ENCODE results near the gene ACY1. TPM values are rescaled to one million over a fixed set of nuclear protein-coding genes. Genes with fewer than 3 reads are reported as not detected.
A peak's percentile ranks its signal among the peaks of the same experiment; 100 is the strongest.

The ACY1 gene
- total and polyA plus RNA-seq, 4 experiments from 2014 or later, result 7.7 to 14.9 (median 9.9) TPM

DNA sequence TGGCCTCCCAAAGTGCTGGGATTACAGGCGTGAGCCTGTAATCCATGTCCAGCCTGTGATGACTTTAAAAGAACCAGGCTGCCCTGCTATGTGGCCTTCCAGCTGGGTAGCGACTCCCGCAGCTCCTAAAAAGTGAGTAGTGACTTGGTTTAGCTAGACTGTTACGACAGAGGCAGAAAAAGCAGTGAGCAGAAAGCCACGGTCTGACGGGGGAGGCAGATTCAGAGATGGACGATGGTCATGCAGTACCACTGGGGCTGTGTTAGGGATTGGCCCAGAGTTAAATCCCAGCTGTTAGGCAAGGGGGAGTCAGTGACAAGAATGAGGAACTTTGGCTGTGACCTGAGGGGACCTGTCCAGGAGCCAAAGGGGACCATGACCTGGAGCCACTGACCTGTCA, 15.4 kb downstream of the ACY1 start:
- peaks cover 16 to 31% (median 22%) of the 10 kb centered on the region in 4 donors for H3K4me1 Mint-ChIP-seq
- intact Hi-C loops (cut with micrococcal nuclease), result loop anchor here (5.0 kb wide), 1 partner anchor 496 kb away; the partner anchor contains the start of gene DCAF1
- no peaks in the 10 kb centered on the region for H3K27me3 Mint-ChIP-seq
- no peak overlapping the region for H3K4me3 Mint-ChIP-seq
- H3K4me1 ChIP-seq (ENCODE audit: insufficient read depth, low read length), result peaks cover 31% of the 10 kb centered on the region
- ChIA-PET POLR2A (ENCODE audit: partially characterized antibody) (interaction anchor here (1.4 kb wide), 1 partner anchor 54 kb away, joined by 3 read pairs; no protein-coding TSS in a partner anchor), CTCF (ENCODE audit: partially characterized antibody) (interaction anchor here (1.0 to 1.4 kb wide), 2 partner anchors 56 to 146 kb away, joined by 3 to 7 read pairs; no protein-coding TSS in a partner anchor)
- H3K27me3 ChIP-seq (ENCODE audit: insufficient read depth, low read length), result no peaks in the 10 kb centered on the region
- H3K9me3 ChIP-seq (ENCODE audit: control insufficient read depth in 1 of 2, low read length in 2 of 2), result no peaks in the 10 kb centered on the region
- no peak for DNase-seq
- H3K27ac ChIP-seq (ENCODE audit: low read depth, low read length), result no peak overlapping the region
- peaks cover 12% of the 10 kb centered on the region for H3K36me3 ChIP-seq (ENCODE audit: insufficient read depth, low read length)
- peaks cover 14 to 18% of the 10 kb centered on the region in 2 donors for H3K36me3 Mint-ChIP-seq
- no peak overlapping the region for H3K4me3 ChIP-seq (ENCODE audit: low read length in 2 of 2)
- H3K27ac Mint-ChIP-seq, result no peak overlapping the region
- no peaks in the 10 kb centered on the region for H3K9me3 Mint-ChIP-seq

DNA sequence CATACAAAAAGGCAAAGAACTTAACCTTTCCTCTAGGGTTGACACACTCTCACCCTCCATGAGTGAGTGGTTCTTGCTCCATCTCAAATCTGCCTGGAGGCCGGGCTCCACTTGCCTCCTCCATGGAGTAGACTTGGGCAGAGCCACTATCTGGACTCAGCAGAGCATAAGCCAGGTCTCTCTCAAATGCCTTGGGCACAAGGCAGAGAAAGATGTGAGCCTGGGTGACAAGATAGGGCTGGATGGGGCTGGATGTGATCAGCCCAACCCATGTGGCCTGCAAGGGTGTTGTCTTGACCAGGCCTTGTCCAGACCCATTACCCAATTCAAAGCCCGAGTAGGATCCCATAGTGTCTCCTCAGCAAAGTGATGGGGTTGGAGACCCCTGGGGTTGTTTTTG, 16.5 kb downstream of the ACY1 start:
- no peak overlapping the region for H3K27ac Mint-ChIP-seq
- H3K4me1 ChIP-seq (ENCODE audit: insufficient read depth, low read length), result peaks cover 21% of the 10 kb centered on the region
- H3K36me3 Mint-ChIP-seq, result peaks cover 4 to 7% of the 10 kb centered on the region in 2 donors
- ChIA-PET CTCF (ENCODE audit: partially characterized antibody) (interaction anchor here (0.6 to 10.6 kb wide), 4 partner anchors 55 to 588 kb away, joined by 3 to 147 read pairs (median 114); partner anchors contain the start of gene DUSP7), POLR2A (ENCODE audit: partially characterized antibody) (no interaction called here)
- no peaks in the 10 kb centered on the region for H3K27me3 ChIP-seq (ENCODE audit: insufficient read depth, low read length)
- peaks cover 9 to 20% (median 13%) of the 10 kb centered on the region in 4 donors for H3K4me1 Mint-ChIP-seq
- intact Hi-C loops (cut with micrococcal nuclease), result loop anchor here (5.0 kb wide), 2 partner anchors 337 to 498 kb away; partner anchors contain the start of gene DCAF1
- no peaks in the 10 kb centered on the region for H3K9me3 ChIP-seq (ENCODE audit: control insufficient read depth in 1 of 2, low read length in 2 of 2)
- H3K36me3 ChIP-seq (ENCODE audit: insufficient read depth, low read length), result peaks cover 2% of the 10 kb centered on the region
- H3K9me3 Mint-ChIP-seq, result no peaks in the 10 kb centered on the region
- no peak overlapping the region for H3K4me3 Mint-ChIP-seq
- H3K4me3 ChIP-seq (ENCODE audit: low read length in 2 of 2), result no peak overlapping the region
- no peak overlapping the region for H3K27ac ChIP-seq (ENCODE audit: low read depth, low read length)
- DNase-seq, result no peak
- no peaks in the 10 kb centered on the region for H3K27me3 Mint-ChIP-seq

DNA sequence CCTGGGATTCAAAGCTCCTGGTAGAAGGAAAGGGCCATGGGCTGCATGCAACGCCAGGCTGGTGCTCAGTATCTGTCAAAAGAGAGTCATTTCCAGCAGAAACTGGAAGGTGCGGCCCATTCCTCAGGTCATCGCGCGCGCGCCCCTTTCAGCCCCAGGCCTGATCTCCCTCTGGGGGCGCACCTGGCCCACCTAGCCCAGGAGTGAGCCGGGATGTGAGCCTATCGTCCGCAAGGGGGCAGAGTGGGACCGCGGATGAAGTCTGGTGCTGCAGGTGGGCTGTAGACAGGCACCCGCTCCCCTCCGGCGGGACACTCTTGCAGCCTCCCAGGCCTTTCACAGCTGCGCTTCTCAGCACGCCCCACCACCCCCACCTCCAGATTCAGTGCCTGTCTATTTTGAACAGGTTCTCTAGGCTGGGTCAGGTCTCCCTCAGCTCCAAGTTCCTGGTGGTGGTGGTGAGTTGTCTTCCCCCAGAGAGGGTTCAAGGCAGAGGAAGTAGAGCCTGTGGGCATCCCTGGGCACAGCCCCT, 18.2 kb downstream of the ACY1 start:
- no peaks in the 10 kb centered on the region for H3K36me3 Mint-ChIP-seq
- DNase-seq, result peak; percentile 81 to 86 (median 84)
- Histone ChIP-seq H3K27me3 (ENCODE audit: insufficient read depth, low read length) (no peaks in the 10 kb centered on the region), H3K4me1 (ENCODE audit: insufficient read depth, low read length) (peaks cover 21% of the 10 kb centered on the region), H3K27ac (ENCODE audit: low read depth, low read length) (no peak overlapping the region), H3K4me3 (ENCODE audit: low read length in 2 of 2) (no peak overlapping the region), H3K36me3 (ENCODE audit: insufficient read depth, low read length) (no peaks in the 10 kb centered on the region), H3K9me3 (ENCODE audit: control insufficient read depth in 1 of 2, low read length in 2 of 2) (no peaks in the 10 kb centered on the region)
- ChIA-PET CTCF (ENCODE audit: partially characterized antibody) (interaction anchor here (0.6 to 10.6 kb wide), 21 partner anchors 9 to 446 kb away, joined by 3 to 147 read pairs (median 4); partner anchors contain the start of genes DUSP7, PARP3 and RRP9), POLR2A (ENCODE audit: partially characterized antibody) (interaction anchor here (0.7 to 2.5 kb wide), 7 partner anchors 9 to 143 kb away, joined by 3 to 14 read pairs (median 6); partner anchors contain the start of gene DUSP7)
- H3K4me3 Mint-ChIP-seq, result peak overlapping the region in 5 of 8 donors; percentile 4 to 26 (median 8)
- no peaks in the 10 kb centered on the region for H3K9me3 Mint-ChIP-seq
- H3K27ac Mint-ChIP-seq, result peak overlapping the region in 4 of 7 donors; percentile 46 to 80 (median 60)
- H3K4me1 Mint-ChIP-seq, result peaks cover 3 to 22% (median 12%) of the 10 kb centered on the region in 4 donors
- intact Hi-C loops (cut with micrococcal nuclease), result loop anchor here (1.0 to 5.0 kb wide), 6 partner anchors 56 to 446 kb away; partner anchors contain the start of gene PARP3
- no peaks in the 10 kb centered on the region for H3K27me3 Mint-ChIP-seq

- Mint-ChIP-seq H3K9me3 (no peaks in the 10 kb centered on the region), H3K36me3 (no peaks in the 10 kb centered on the region), H3K27ac (peak overlapping the region in 1 of 7 donors; percentile 84), H3K27me3 (no peaks in the 10 kb centered on the region), H3K4me1 (peaks cover 3 to 22% (median 12%) of the 10 kb centered on the region in 4 donors), H3K4me3 (no peak overlapping the region)
- Histone ChIP-seq H3K4me1 (ENCODE audit: insufficient read depth, low read length) (peaks cover 22% of the 10 kb centered on the region), H3K4me3 (ENCODE audit: low read length in 2 of 2) (no peak overlapping the region), H3K9me3 (ENCODE audit: control insufficient read depth in 1 of 2, low read length in 2 of 2) (no peaks in the 10 kb centered on the region), H3K27ac (ENCODE audit: low read depth, low read length) (no peak overlapping the region), H3K27me3 (ENCODE audit: insufficient read depth, low read length) (no peaks in the 10 kb centered on the region), H3K36me3 (ENCODE audit: insufficient read depth, low read length) (no peaks in the 10 kb centered on the region)
- intact Hi-C loops (cut with micrococcal nuclease), result loop anchor here (5.0 kb wide), 1 partner anchor 335 kb away; no protein-coding TSS in a partner anchor
- ChIA-PET CTCF (ENCODE audit: partially characterized antibody) (interaction anchor here (1.0 to 10.6 kb wide), 10 partner anchors 29 to 336 kb away, joined by 3 to 147 read pairs (median 10); partner anchors contain the start of genes DUSP7, PARP3 and RRP9), POLR2A (ENCODE audit: partially characterized antibody) (interaction anchor here (2.5 kb wide), 1 partner anchor 142 kb away, joined by 10 read pairs; no protein-coding TSS in a partner anchor)
- no peak for DNase-seq
Observed at GRCh38 chr3:52002748-52003147, 19.4 kb downstream of the ACY1 start.

DNA sequence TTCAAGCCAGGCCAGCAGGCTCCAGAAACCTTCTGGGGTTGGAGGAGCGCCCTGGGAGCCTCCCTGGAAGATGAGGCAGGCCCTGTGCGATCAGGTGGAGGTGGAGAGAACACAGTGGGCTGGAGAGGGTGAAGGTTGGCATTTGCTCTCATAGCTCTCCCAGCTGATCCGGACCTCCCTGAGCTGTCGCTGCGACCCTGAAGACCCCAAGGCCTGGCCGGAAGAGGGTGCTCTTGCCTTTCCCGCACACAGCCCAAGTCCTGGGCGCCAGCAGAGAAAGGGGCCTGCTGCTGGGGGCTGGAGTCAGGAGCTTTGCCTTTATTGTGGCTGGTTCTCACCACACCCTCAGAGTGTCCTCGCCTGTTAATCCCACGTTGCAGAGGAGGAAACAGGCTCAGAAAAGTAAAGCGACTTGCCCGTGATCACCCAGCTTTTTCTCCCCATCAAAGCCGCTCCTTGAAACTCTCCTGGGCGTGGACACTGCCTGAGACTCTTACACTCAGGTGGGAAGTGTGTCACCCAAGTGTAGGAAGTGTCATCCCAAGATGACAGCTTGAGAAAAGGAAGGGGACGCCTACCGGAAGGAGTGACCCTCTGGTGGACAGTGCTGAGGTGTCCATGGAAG, 20.9 kb downstream of the ACY1 start:
- intact Hi-C loops (cut with micrococcal nuclease), result loop anchor here (5.0 kb wide), 1 partner anchor 333 kb away; no protein-coding TSS in a partner anchor
- no peak for DNase-seq
- no peaks in the 10 kb centered on the region for H3K36me3 Mint-ChIP-seq
- H3K27ac ChIP-seq (ENCODE audit: low read depth, low read length), result no peak overlapping the region
- H3K4me1 ChIP-seq (ENCODE audit: insufficient read depth, low read length), result peaks cover 22% of the 10 kb centered on the region
- no peaks in the 10 kb centered on the region for H3K9me3 Mint-ChIP-seq
- H3K4me3 ChIP-seq (ENCODE audit: low read length in 2 of 2), result no peak overlapping the region
- H3K27me3 Mint-ChIP-seq, result no peaks in the 10 kb centered on the region
- no peaks in the 10 kb centered on the region for H3K27me3 ChIP-seq (ENCODE audit: insufficient read depth, low read length)
- peaks cover 3 to 22% (median 12%) of the 10 kb centered on the region in 4 donors for H3K4me1 Mint-ChIP-seq
- no peak overlapping the region for H3K4me3 Mint-ChIP-seq
- ChIA-PET POLR2A (ENCODE audit: partially characterized antibody) (interaction anchor here (0.7 to 1.8 kb wide), 4 partner anchors 8 to 141 kb away, joined by 3 to 10 read pairs (median 4); partner anchors contain the start of genes DUSP7 and RPL29), CTCF (ENCODE audit: partially characterized antibody) (interaction anchor here (0.6 to 10.6 kb wide), 11 partner anchors 8 to 552 kb away, joined by 3 to 147 read pairs (median 4); partner anchors contain the start of gene DUSP7)
- H3K9me3 ChIP-seq (ENCODE audit: control insufficient read depth in 1 of 2, low read length in 2 of 2), result no peaks in the 10 kb centered on the region
- no peak overlapping the region for H3K27ac Mint-ChIP-seq
- H3K36me3 ChIP-seq (ENCODE audit: insufficient read depth, low read length), result no peaks in the 10 kb centered on the region

- peak overlapping the region in 1 of 8 donors; percentile 12 for H3K4me3 Mint-ChIP-seq
- no peaks in the 10 kb centered on the region for H3K9me3 Mint-ChIP-seq
- no peaks in the 10 kb centered on the region for H3K9me3 ChIP-seq (ENCODE audit: control insufficient read depth in 1 of 2, low read length in 2 of 2)
- no peak for DNase-seq
- intact Hi-C loops (cut with micrococcal nuclease), result loop anchor here (5.0 kb wide), 1 partner anchor 332 kb away; no protein-coding TSS in a partner anchor
- H3K27me3 Mint-ChIP-seq, result no peaks in the 10 kb centered on the region
- ChIA-PET CTCF (ENCODE audit: partially characterized antibody) (interaction anchor here (1.3 to 10.6 kb wide), 5 partner anchors 8 to 139 kb away, joined by 4 to 147 read pairs (median 97); partner anchors contain the start of gene DUSP7), POLR2A (ENCODE audit: partially characterized antibody) (interaction anchor here (1.8 kb wide), 1 partner anchor 52 kb away, joined by 10 read pairs; the partner anchor contains the start of gene DUSP7)
- peak overlapping the region in 1 of 7 donors; percentile 36 for H3K27ac Mint-ChIP-seq
- H3K36me3 Mint-ChIP-seq, result no peaks in the 10 kb centered on the region
- no peaks in the 10 kb centered on the region for H3K36me3 ChIP-seq (ENCODE audit: insufficient read depth, low read length)
- peaks cover 22% of the 10 kb centered on the region for H3K4me1 ChIP-seq (ENCODE audit: insufficient read depth, low read length)
- no peak overlapping the region for H3K27ac ChIP-seq (ENCODE audit: low read depth, low read length)
- H3K4me1 Mint-ChIP-seq, result peaks cover 3 to 22% (median 12%) of the 10 kb centered on the region in 4 donors
- no peaks in the 10 kb centered on the region for H3K27me3 ChIP-seq (ENCODE audit: insufficient read depth, low read length)
- H3K4me3 ChIP-seq (ENCODE audit: low read length in 2 of 2), result no peak overlapping the region
Observed at GRCh38 chr3:52004906-52005395, 21.6 kb downstream of the ACY1 start.

Measured in CD4-positive, alpha-beta memory T cell (primary cell).